Gastroesophageal sphincter (tissue), 4 donors: ENCODE results near the gene CCDC40. TPM values are rescaled to one million over a fixed set of nuclear protein-coding genes. Genes with fewer than 3 reads are reported as not detected.

Experiments used
- ATAC-seq: fragments of 150-250 bp; one replicate; pipeline ENCODE4 v1.9.1; 2016; ENCODE audit warnings: mild to moderate bottlenecking, moderate library complexity
- H3K27ac ChIP-seq, 4 donors: fragments of 200-600 bp; sonication (generic) in 3 of 4; 1 replicate in 3 of 4; 2 replicates in 1 of 4; pipeline ENCODE4 v1.5.1; 2016 to 2019
- H3K27me3 ChIP-seq: fragments of 200-600 bp; sonication (generic); one replicate; pipeline ENCODE4 v1.5.1; 2019
- H3K36me3 ChIP-seq, 2 donors: fragments of 200-600 bp; sonication (generic); one replicate each; pipeline ENCODE4 v1.5.1; 2019; ENCODE audit warnings: control low read depth in 1 of 2
- H3K4me1 ChIP-seq, 3 donors: fragments of 200-600 bp; sonication (generic); 1 replicate in 2 of 3; 2 replicates in 1 of 3; pipeline ENCODE4 v1.5.1; 2016 to 2019; ENCODE audit warnings: control low read depth in 2 of 3
- H3K4me3 ChIP-seq, 2 donors: fragments of 200-600 bp; sonication (generic); one replicate each; pipeline ENCODE4 v1.5.1; 2019; ENCODE audit warnings: mild to moderate bottlenecking in 1 of 2, moderate library complexity in 1 of 2
- H3K9me3 ChIP-seq, 3 donors: fragments of 200-600 bp; sonication (generic); one replicate each; pipeline ENCODE4 v1.5.1; 2017 to 2019; ENCODE audit warnings: control low read depth in 2 of 3
- EP300 ChIP-seq: sonication (generic); formaldehyde crosslinking; IDR thresholded peaks from one replicate; pipeline ENCODE4 v1.6.1; 2017; ENCODE audit warnings: antibody characterized with exemption, mild to moderate bottlenecking
- POLR2A ChIP-seq, 2 donors: fragments of 450-650 bp; IDR thresholded peaks; one replicate each; pipeline ENCODE4 v1.6.1; 2017; ENCODE audit warnings: antibody characterized with exemption in 2 of 2, mild to moderate bottlenecking in 2 of 2, moderate library complexity in 1 of 2
- POLR2AphosphoS5 ChIP-seq: sonication (generic); formaldehyde crosslinking; IDR thresholded peaks from one replicate; pipeline ENCODE4 v1.6.1; 2017; ENCODE audit warnings: antibody characterized with exemption
- WGBS, 2 donors: methylation state at CpG; one replicate each; pipeline ENCODE4 v1.1.5; 2018; ENCODE audit warnings: low coverage in 1 of 2; 5-methylcytosine and 5-hydroxymethylcytosine counted together
- total RNA-seq, 4 donors: library from RNA; depleted of rRNA; stranded (reverse); fragments of >200 nt; gene quantifications; one replicate each; pipeline ENCODE4 v1.1.0, GENCODE V29; 2016
- TF ChIP-seq, protein P1 (sequence below), 4 experiments: fragments of 200-600 bp in 2 of 4; fragments of 450-650 bp in 2 of 4; sonication (generic) in 1 of 4; IDR thresholded peaks; one replicate each; pipeline ENCODE4 v1.5.1; 2017 to 2019; ENCODE audit warnings: antibody characterized with exemption in 4 of 4, mild to moderate bottlenecking in 2 of 4, moderate library complexity in 2 of 4

The CCDC40 gene
- total RNA-seq, 4 donors from 2014 or later: 4.3 to 17.3 (median 5.5) TPM

DNA sequence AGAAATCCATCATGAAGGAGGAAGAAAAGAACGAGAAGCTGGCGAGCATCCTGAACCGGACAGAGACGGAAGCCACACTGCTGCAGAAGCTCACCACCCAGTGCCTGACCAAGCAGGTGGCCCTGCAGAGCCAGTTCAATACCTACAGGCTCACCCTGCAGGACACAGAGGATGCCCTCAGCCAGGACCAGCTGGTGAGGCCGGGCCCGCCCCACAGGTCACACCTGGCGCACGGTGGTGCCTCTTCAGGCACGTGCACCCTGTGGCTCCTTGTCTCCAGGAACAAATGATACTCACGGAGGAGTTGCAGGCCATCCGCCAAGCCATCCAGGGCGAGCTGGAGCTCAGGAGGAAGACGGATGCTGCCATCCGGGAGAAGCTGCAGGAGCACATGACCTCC lies 45.2 kb downstream of the CCDC40 start:
- no peaks in the 10 kb centered on the region for H3K9me3 ChIP-seq
- ATAC-seq: no peak
- TF ChIP-seq, protein P1, sequence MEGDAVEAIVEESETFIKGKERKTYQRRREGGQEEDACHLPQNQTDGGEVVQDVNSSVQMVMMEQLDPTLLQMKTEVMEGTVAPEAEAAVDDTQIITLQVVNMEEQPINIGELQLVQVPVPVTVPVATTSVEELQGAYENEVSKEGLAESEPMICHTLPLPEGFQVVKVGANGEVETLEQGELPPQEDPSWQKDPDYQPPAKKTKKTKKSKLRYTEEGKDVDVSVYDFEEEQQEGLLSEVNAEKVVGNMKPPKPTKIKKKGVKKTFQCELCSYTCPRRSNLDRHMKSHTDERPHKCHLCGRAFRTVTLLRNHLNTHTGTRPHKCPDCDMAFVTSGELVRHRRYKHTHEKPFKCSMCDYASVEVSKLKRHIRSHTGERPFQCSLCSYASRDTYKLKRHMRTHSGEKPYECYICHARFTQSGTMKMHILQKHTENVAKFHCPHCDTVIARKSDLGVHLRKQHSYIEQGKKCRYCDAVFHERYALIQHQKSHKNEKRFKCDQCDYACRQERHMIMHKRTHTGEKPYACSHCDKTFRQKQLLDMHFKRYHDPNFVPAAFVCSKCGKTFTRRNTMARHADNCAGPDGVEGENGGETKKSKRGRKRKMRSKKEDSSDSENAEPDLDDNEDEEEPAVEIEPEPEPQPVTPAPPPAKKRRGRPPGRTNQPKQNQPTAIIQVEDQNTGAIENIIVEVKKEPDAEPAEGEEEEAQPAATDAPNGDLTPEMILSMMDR (IDR thresholded peaks at IDR 0.05): no peak
- no peak for TF ChIP-seq POLR2A (IDR thresholded peaks at IDR 0.05)
- no peak for TF ChIP-seq EP300
- TF ChIP-seq POLR2AphosphoS5: no peak
- H3K4me1 ChIP-seq: peaks cover 0 to 8% (median 6%) of the 10 kb centered on the region in 3 donors
- no peak overlapping the region for H3K4me3 ChIP-seq
- no peak overlapping the region for H3K27ac ChIP-seq
- 91% methylated on average over 9 of the region's 14 CpGs; no CpG with 5 or more reads in 1 of the 2 donors for WGBS, 2 donors
- no peaks in the 10 kb centered on the region for H3K27me3 ChIP-seq
- H3K36me3 ChIP-seq: no peaks in the 10 kb centered on the region

DNA sequence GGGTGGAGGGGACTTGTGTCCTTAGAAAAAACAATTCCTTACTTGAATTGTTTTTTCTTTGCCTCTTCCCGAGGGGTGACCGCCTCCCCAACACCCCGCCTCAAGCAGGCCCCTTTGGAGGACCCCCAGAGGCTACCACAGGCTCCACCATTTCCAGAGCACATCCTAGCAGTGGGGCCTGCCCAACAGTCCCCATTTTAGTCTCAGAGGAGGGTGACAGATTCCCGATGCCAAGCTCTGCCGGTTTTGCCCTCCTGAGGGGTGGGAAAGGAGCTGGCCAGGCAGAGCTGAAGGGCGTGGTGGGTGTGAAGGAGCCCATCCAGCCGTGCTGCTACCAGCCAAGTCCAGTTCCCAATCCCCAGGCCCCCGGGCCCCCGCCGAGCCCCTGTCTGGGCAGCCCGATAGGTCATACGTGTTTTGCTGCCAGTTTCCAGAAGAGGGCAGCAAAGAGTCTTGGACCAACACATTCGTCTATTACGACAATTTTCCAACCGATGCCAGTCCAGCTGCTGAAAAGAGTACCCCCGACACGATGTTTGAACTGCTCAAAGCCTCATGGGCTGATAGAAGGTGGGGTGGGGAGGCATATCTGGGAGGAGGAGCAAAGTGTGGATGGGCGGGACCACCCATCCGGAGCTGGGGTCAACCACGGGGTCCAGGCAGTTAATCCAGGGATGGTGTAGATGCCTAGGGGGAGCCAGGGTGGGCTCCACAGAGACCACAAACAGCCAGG lies 46.1 kb downstream of the CCDC40 start:
- no peaks in the 10 kb centered on the region for H3K27me3 ChIP-seq
- H3K4me3 ChIP-seq: no peak overlapping the region
- H3K36me3 ChIP-seq: no peaks in the 10 kb centered on the region
- H3K4me1 ChIP-seq: peaks cover 0 to 8% (median 6%) of the 10 kb centered on the region in 3 donors
- ATAC-seq: peak; percentile 74
- WGBS, 2 donors: 44 to 55% methylated on average over 4 to 8 of the region's 20 CpGs
- TF ChIP-seq, protein P1 (IDR thresholded peaks at IDR 0.05): peak in 3 of 4 experiments; percentile 63 to 90 (median 64)
- TF ChIP-seq POLR2AphosphoS5: no peak
- no peaks in the 10 kb centered on the region for H3K9me3 ChIP-seq
- H3K27ac ChIP-seq: peak overlapping the region in 1 of 4 donors; percentile 49

- 63 to 94% methylated on average over 3 to 5 of the region's 13 CpGs for WGBS, 2 donors
- TF ChIP-seq POLR2A (IDR thresholded peaks at IDR 0.05): no peak
- TF ChIP-seq, protein P1 (IDR thresholded peaks at IDR 0.05): no peak
- no peak for TF ChIP-seq EP300
- TF ChIP-seq POLR2AphosphoS5: no peak
- no peaks in the 10 kb centered on the region for H3K9me3 ChIP-seq
- peaks cover 0 to 8% (median 6%) of the 10 kb centered on the region in 3 donors for H3K4me1 ChIP-seq
- H3K36me3 ChIP-seq: no peaks in the 10 kb centered on the region
- no peak for ATAC-seq
- no peak overlapping the region for H3K27ac ChIP-seq
- H3K4me3 ChIP-seq: no peak overlapping the region
- H3K27me3 ChIP-seq: no peaks in the 10 kb centered on the region
Observed at GRCh38 chr17:80083136-80083661, 46.8 kb downstream of the CCDC40 start.

DNA sequence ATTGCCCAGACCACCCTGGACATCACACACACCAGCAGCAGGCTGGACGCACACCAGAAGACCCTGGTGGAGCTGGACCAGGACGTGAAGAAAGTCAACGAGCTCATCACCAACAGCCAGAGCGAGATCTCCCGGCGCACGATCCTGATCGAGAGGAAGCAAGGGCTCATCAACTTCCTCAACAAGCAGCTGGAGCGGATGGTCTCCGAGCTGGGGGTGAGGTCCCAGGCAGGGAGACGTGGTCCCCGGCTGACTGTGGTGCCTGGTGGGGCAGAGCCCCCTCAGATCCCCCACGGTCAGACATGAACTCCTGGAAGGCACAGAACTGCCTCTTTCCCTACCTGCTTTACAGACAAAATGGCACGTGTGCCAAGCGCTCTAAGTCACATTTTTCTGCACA lies 48.3 kb downstream of the CCDC40 start:
- Histone ChIP-seq H3K9me3 (no peaks in the 10 kb centered on the region), H3K36me3 (peaks cover 0 to 2% of the 10 kb centered on the region in 2 donors), H3K4me1 (peaks cover 0 to 8% (median 6%) of the 10 kb centered on the region in 3 donors), H3K27me3 (no peaks in the 10 kb centered on the region), H3K4me3 (no peak overlapping the region), H3K27ac (no peak overlapping the region)
- no peak for ATAC-seq
- TF ChIP-seq EP300: no peak
- TF ChIP-seq, protein P1 (IDR thresholded peaks at IDR 0.05): no peak
- no peak for TF ChIP-seq POLR2AphosphoS5
- no peak for TF ChIP-seq POLR2A (IDR thresholded peaks at IDR 0.05)
- WGBS, 2 donors: 85 to 90% methylated on average over 3 to 6 of the region's 15 CpGs

GRCh38 chr17:80086081-80086480 lies 49.6 kb downstream of the CCDC40 start:
- TF ChIP-seq EP300 (no peak), POLR2AphosphoS5 (no peak), POLR2A (IDR thresholded peaks at IDR 0.05) (no peak)
- TF ChIP-seq, protein P1 (IDR thresholded peaks at IDR 0.05): no peak
- Histone ChIP-seq H3K4me3 (no peak overlapping the region), H3K9me3 (no peaks in the 10 kb centered on the region), H3K27me3 (no peaks in the 10 kb centered on the region), H3K36me3 (peaks cover 0 to 6% of the 10 kb centered on the region in 2 donors), H3K27ac (no peak overlapping the region), H3K4me1 (peaks cover 0 to 8% (median 6%) of the 10 kb centered on the region in 3 donors)
- 70 to 100% methylated on average over 1 to 2 of the region's 17 CpGs for WGBS, 2 donors
- ATAC-seq: no peak
